Peyer's patch (tissue), 4 donors: ENCODE data around the gene S100A13.

Source experiments
- CTCF ChIP-seq, 6 experiments: fragments of 450-650 bp in 4 of 6; fragments of 200-600 bp in 2 of 6; sonication (generic) in 1 of 6; IDR thresholded peaks; one replicate each; pipeline ENCODE4 v1.5.1; 2017 to 2019; ENCODE audit warnings: antibody characterized with exemption in 6 of 6, mild to moderate bottlenecking in 3 of 6, moderate library complexity in 1 of 6
- POLR2A ChIP-seq, 2 donors: fragments of 450-650 bp; IDR thresholded peaks; one replicate each; pipeline ENCODE4 v1.5.1; 2017; ENCODE audit warnings: antibody characterized with exemption in 2 of 2, mild to moderate bottlenecking in 2 of 2, moderate library complexity in 2 of 2

GRCh38 chr1:153592748-153593147 lies 34.6 kb downstream of the S100A13 start:
- no peak for TF ChIP-seq CTCF (IDR thresholded peaks at IDR 0.05)
- no peak for TF ChIP-seq POLR2A (IDR thresholded peaks at IDR 0.05)
